HG03558 (cell line): ENCODE data around the gene TTC33.
"Not testable (repeated sequence)": the region's sequence is repeated elsewhere in the genome, so short reads cannot be mapped to it uniquely, and the experiment has no call there.

ENCODE experiments used
- ATAC-seq: cut with Tn5 transposase; IDR thresholded peaks from one replicate; pipeline ENCODE4 v1.9.1; 2021; ENCODE audit warnings: moderate number of reproducible peaks; ENCODE audit not compliant: unreplicated experiment; ENCODE audit errors: extremely low read depth

TTC33 gene

DNA sequence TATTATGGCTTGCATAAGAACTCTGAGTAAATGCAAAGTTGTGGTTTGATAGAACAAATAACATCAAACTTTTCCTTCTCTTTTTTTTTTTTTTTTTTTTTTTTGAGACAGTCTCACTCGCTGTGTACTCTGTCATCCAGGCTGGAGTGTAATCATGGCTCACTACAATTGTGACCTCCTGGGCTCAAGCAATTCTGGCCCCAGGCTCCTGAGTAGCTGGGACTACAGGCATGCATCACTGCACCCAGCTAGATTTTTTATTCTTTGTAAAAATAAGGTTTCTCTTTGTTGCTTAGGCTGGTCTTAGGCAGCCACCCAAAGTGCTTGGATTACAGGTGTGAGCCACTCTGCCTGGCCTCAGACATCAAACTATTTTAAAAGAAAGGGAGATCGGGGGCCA lies 95.0 kb downstream of the TTC33 start:
- no peak for ATAC-seq

DNA sequence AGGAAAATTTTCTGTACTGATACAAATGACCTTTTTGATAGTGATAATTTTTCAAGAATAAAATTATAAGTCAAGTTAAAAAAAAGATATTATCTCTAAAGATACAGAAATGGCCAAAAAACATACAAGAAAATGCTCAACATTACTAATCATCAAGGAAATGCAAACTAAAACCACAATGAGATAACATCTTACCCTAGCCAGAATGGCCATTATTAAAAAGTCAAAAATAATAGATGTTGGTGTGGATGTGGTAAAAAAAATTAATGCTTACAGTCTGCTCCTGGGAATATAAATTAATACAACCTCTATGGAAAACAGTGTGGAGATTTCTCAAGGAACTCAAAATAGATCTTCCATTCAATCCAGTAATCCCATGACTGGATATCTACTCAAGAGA lies 99.0 kb downstream of the TTC33 start:
- ATAC-seq, result no peak

DNA sequence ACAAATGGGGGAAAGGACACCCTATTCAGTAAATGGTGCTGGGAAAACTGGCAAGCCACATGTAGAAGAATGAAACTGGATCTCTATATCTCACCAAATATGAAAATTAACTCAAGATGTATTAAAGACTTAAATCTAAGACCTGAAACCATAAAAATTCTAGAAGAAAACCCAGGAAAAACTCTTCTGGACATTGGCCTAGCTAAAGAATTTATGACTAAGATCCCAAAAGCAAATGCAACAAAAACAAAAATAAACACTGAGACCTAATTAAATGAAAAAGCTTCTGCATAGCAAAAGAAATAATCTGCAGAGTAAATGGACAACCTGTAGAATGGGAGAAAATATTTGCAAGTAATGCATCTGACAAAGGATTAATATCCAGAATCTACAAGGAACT lies 99.7 kb downstream of the TTC33 start:
- not testable (repeated sequence) for ATAC-seq

DNA sequence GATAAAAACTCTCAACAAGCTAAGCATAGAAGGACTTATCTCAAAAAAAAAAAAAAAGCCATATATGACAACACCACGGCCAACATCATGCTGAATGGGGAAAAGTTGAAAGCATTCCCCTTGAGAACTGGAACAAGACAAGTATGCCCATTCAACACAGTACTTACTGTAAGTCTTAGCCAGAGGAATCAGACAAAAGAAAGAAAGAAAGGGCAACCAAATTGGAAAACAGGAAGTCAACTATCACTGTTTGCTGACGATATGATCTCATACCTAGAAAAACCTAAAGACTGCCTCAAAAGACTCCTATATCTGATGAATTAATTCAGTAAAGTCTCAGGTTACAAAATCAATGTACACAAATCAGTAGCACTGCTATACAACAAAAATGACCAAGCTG lies 100.6 kb downstream of the TTC33 start:
- no peak for ATAC-seq

DNA sequence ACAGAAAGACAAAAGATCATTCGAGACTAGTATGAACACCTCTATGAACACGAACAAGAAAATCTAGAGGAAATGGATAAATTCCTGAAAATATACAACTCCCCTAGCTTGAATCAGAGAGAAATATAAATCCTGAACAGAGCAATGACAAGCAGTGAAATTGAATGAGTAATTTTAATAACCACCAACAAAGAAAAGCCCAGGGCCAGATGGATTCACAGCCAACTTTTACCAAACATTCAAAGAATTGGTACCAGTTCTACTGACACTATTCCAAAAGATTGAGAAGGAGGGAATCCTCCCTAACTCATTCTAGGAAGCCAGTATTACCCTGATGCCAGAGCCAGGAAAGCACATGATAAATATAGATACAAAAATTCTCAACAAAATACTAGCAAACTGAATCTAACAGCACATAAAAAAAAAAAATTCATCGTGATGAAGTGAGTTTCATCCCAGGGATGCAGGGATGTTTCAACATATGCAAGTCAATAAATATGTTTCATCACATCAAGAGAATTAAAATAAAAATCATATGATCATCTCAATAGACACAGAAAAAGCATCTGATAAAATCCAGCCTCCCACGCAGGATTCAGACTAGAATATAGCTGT lies 101.3 kb downstream of the TTC33 start:
- no peak for ATAC-seq

DNA sequence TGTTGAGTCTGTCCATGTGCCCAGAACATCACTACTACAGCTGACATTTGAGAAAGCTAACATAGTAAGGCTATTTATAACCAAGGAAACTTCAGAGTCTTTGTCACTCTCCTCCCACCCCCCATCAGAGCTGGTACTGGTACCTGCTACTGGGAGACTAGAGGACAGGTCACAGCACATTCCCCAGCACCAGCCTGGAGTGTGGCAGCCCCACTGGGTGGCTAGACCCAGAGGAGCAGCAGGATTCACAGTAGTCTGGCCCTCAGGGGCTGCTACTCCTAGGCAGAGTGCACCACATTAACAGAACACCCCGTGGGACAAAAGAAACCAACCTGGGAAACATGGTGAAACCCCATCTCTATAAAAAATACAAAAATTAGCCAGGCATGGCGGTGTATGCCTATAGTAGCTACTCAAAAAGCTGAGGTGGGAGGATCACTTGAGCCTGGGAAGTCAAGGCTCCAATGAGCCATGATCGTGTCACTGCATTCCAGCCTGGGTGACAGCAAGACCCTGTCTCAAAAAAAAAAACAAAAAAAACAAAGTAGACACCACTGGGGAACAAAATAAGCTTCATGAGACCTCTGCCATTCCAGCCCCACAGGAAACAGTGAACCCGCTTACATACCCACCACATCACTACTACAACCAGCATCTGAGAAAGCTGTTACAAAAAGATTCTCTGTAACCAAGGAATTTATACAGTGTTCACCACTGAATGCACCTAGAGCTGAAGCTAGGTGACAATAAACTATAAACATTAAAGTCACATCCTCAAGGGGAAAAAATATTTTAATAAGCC lies 102.3 kb downstream of the TTC33 start:
- no peak for ATAC-seq

DNA sequence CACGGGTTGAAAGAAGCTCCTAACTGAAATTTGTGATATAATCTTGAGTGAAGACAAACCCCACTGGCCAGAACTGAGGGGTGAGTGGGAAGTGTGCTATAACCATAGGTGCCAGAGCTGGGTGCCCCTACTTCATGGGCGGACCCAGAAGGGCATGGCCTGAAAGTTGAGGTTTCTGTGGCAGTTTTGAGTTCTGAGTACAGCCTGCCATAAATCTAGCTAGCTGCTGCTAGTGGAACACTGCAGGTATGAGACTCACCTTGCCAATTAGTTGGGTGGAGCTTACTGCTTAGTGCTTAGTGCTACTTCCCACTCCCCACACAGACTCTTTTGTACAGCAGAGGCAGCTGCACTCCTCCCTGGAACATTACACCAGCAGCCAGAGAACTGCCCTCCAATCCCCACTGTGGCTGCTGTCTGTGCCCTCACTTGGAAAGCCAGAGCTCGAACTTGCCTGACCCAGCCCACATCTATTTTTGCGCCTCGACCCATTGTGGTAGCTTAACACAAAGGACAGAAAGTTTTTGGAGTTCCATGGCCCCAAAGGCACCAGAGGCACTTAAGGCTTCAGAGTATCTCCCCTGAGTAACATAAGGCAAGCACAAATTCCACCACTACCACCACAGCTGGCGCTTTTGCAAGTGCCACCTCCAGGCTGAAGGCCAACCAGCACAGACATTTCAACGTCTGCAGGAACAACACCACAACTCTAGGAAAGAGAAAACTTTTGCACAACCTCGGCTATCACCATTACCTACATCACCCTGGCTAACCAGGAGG lies 103.1 kb downstream of the TTC33 start:
- ATAC-seq, result no peak

DNA sequence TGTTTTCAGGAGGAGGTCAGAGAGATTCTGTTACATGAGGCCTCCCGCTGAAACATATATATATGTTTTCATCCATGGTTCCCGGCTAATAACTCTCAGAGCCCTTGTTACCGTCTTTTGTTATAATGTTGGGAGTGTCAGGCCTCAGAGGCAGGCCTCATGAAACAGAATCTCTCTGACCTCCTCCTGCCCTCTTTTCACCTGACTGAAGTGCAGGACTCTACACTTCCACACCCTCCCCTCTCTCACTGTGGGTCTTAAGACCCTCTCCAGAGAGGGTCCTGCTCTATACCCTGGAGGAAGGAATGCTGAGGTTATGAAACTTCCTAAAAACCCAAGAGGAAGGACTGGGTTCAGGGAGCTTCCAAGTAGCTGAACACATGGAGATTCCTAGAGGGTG lies 104.6 kb downstream of the TTC33 start:
- no peak for ATAC-seq

DNA sequence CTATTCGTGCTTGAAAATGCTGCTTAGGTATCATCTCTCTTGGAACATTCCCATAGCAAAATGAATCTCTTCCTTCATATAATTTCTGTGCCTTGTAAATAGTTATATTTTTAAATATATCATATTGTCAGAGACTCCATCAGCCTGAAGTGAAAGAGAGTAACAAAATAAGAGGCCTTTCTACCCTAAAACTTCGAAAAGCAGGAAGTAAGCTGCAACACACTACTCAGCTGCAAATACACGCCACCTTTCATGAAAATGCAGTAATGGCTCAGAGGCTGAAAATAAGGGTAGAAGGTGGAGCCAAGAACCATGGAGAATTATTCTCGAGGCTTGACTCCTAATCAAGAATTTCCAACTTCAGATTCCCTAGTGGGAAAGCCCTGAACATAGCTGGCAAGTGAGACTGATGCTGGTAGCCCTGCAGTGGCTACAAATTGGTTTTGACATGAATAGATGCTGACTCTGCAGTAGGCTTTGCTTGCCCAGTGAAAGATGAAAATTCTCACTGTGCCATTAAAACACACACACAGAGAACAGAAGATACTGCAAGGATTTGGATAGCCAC lies 106.2 kb downstream of the TTC33 start:
- ATAC-seq, result no peak

DNA sequence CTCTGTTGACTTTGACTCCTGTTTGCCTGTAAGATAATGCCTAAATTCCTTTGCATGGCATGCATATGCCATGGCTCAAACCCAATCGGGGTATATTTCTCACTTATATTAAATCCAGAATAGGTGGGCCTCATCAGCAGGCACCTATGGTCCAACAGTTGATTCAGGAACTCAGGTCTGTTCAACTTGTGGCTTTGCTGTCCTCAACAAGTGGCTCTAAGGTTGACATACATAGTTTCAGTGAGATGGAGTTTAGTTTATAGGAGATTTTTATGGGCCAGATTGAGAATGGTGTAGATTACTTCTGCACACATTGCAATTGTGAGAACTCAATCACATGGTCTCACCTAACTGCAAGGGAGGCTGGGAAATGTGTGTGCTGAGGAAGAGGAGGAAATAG lies 107.6 kb downstream of the TTC33 start:
- ATAC-seq, result no peak

DNA sequence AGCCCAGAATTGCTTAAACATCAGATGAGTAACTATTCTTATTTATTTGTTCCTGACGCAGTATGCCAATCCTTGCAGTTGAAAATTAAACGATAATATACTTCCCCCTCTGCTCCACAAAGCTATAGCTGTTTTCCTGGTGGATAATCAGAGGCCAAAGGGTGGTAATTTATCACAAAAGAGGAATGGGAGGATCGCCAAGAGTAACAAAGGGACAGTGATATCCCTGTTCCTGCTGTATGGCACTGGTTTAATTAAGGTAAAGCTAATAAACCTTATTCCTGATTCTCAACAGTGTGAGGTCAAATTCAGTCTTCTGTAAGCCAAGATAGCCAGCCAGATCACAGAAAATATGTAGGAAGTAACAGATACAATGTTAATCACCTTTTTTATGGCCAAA lies 109.5 kb downstream of the TTC33 start:
- no peak for ATAC-seq

DNA sequence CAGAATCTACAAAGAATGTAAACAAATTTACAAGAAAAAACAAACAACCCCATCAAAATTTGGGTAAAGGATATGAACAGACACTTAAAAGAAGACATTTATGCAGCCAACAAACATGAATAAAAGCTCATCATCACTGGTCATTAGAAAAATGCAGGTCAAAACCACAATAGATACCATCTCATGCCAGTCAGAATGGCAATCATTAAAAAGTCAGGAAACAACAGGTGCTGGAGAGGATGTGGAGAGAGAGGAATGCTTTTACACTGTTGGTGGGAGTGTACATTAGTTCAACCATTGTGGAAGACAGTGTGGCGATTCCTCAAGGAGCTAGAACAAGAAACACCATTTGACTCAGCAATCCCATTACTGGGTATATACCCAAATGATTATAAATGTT lies 116.2 kb downstream of the TTC33 start:
- not testable (repeated sequence) for ATAC-seq

DNA sequence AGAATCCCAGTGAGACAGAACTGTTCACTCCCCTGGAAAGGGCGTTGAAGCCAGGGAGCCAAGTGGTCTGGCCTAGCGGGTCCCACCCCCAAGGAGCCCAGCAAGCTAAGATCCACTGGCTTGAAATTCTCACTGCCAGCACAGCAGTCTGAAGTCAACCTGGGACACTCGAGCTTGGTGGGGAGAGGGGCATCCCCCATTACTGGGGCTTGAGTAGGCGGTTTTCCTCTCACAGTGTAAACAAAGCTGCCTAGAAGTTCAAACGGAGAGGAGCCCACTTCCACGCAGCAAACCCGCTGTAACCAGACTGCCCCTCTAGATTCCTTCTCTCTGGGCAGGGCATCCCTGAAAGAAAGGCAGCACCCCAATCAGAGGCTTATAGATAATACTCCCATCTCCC lies 121.2 kb downstream of the TTC33 start:
- no peak for ATAC-seq

DNA sequence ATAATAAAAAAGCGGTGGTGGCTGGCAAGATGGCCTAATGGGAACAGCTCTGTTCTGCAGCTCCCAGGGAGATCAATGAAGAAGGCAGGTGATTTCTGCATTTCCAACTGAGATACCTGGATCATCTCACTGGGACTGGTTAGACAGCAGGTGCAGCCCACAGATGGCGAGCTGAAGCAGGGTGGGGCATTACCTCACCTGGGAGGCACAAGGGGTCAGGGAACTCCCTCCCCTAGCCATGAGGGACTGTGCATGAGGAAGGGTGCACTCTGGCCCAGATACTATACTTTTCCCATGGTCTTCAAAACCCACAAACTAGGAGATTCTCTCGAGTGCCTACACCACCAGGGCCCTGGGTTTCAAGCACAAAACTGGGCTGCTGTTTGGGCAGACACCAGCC lies 121.6 kb downstream of the TTC33 start:
- no peak for ATAC-seq

DNA sequence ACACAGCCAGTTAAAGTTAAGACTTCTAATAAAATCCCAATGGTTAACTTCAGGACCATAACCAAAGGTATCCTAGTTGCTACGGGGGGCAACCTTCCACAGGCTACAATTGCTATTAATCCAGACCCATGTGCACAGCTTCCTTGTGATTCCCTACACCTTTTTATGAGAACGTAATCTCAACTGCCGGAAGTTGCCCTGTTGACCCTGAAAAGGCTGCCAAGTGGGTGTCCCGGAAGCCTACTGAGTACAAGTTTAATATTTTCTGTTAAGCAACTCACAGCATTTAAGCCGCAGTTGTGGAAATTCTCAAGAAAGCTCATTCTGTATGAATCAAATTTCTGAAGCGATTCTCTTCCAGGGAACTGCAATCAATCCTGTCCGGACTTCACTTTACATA lies 124.5 kb downstream of the TTC33 start:
- ATAC-seq, result no peak

DNA sequence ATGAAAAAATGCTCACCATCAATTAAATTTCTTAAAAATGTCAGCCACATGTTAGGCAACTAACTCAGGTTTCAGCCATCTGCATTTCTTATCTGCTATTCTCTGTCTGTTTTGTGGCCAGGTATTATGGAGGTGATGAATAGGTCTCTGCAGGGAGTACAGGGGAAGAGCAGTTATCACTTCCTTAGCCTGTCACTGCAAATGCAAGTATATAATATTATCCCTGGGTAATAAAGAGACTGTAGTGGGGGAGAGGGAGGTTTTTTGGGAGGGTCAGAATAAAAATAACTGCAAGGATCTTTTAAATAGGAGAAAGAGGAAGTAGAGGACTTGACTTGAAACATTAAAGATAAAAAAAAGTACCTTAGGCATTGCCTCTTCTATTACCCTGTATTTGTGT lies 125.6 kb downstream of the TTC33 start:
- ATAC-seq, result no peak

DNA sequence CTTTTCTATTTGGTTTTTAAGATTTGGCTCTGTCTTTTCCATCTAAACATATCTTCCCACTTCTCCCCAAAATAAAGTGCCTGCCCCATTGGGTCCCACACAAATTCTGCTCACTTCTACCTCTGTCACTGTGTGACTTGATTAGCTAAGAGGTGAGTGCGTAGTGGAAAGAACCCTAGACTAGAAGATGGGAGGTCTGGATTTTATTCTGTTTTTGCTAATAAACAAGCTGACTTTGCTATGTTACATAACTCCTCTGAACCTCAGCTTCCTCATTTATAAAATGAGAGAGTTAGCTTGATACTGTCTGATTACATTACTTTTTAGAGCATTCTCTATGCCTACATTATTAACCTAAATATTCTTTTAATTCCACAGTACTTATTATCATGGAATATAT lies 127.4 kb downstream of the TTC33 start:
- ATAC-seq, result no peak

DNA sequence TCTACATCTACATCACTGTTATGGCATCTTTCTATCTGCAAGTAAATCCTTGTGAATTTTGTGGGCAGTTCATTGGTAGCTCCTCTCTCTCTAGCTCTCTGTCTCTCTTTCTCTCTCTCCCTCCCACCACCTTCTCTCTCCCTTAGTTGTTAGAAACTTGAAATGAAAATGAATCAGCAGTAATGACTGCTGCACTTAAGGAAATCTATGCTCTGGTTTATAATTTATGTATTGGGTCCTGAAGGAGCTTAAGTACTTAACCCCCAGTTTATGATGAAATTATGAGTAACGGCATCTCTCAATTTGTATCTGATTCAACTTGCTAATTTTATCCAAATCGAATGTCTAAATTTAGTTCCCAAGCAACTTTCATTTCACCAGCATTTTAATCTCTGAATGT lies 128.1 kb downstream of the TTC33 start:
- no peak for ATAC-seq

DNA sequence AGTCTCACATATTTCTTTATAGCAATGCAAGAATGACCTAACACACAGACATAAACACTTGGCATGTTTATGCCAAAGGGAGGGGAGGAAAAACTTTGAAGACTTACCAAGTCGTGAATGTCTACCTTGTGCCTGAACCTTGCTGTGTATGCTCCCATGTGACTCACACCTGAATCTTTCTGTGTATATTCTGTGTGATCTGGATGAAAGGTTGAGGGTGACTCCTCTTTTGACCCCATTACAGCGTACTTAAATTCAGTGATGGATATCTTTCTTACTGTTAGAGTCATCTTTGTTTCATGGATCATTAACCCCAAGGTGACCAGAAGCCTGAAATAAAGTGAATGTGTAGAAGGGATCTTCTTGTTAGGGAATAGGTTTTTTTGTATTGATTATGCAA lies 129.0 kb downstream of the TTC33 start:
- ATAC-seq, result no peak

DNA sequence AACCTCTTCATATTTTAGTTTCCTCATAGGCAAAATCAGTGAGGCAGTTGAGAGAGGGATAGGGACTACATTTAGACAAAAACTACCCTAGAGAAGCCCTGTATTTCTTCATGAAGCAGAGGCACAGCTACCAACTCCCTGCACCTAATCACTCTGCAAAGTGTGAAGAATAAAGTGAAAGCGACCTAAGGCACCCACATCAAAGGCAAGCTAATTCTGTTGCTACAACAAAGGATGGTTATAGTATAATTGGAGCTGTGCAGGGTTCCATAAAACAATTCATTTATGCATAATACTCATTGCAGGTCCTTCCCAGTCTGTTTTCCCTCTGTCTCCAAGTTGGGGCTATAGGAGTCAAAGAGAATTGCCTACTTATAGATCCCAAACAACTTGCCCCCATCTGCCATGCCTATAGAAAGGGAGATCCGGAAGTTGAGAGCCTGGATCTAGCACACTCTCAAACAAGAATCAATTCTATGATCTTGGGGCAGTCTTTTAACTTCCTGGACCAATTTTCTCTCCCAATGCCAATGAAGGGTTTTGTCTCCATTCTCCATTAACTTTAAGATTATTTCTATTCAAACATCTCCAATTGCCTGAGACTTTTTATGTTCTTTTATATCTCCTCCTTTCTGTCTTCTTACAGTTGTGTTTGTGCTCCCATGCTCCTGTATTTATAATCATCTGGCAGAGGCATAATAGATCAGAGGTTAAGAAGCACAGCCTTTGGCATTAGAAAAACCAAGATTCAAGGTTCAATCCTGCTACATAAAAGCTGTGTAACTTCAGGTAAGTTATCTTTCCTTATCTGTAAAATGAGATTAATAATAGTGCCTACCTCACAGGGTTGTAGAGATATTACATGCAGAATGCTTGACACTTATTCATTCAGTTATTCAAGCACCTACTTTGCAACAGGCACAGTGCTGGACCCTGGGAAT lies 132.0 kb downstream of the TTC33 start:
- no peak for ATAC-seq
